HCT116 (cell line): ENCODE measurements around the gene PHACTR4. TPM values are rescaled to one million over a fixed set of nuclear protein-coding genes. Genes with fewer than 3 reads are reported as not detected.

Source experiments
- ATAC-seq: fragments of 200-7000 bp; cut with Tn5 transposase; 2 replicates; pipeline ENCODE4 v1.9.1; 2020; ENCODE audit warnings: mild to moderate bottlenecking, moderate library complexity
- BruUV-seq: library from RNA; stranded (reverse); fragments of 400-500 nt; replicated peaks from 2 replicates; lab custom pipeline; 2021; lab: Mats Ljungman, UMichigan
- CTCF ChIA-PET: fragments of 300-600 bp; sonication (Branson Sonifier 250); formaldehyde crosslinking; loops from one replicate; lab custom pipeline; 2021; ENCODE audit warnings: antibody characterized with exemption; lab: Charles Lee
- POLR2A ChIA-PET: fragments of 300-600, 350-600 bp; sonication (Branson Sonifier 250); formaldehyde crosslinking; loops from one replicate; lab custom pipeline; 2021; ENCODE audit warnings: antibody characterized with exemption; lab: Charles Lee
- RAD21 ChIA-PET, 2 experiments: fragments of 300-600 bp; sonication (Branson Sonifier 250); formaldehyde crosslinking; loops; one replicate each; lab custom pipeline; 2023; ENCODE audit warnings: low total read pairs in 2 of 2; ENCODE audit not compliant: uncharacterized antibody in 2 of 2, unreplicated experiment in 2 of 2, low non-redundant PET in 1 of 2; lab: Charles Lee
- DNase-seq: peaks from one replicate; pipeline ENCODE4 v3.0.0-alpha.2; 2010; ENCODE audit warnings: low read depth, low spot score
- H2AFZ ChIP-seq: fragments of 200-600 bp; shearing (Covaris generic), sonication (generic); 2 replicates; pipeline ENCODE4 v1.6.1; 2017; ENCODE audit warnings: low read depth, mixed run types, mixed read lengths, antibody characterized with exemption, low read length; ENCODE audit not compliant: poor library complexity, severe bottlenecking
- H3K27ac ChIP-seq: 2 replicates; pipeline ENCODE4 v1.5.1; 2012; ENCODE audit warnings: low read depth, low read length
- H3K27me3 ChIP-seq: fragments of 200-600 bp; sonication (generic); 2 replicates; pipeline ENCODE4 v1.6.1; 2016; ENCODE audit warnings: mixed run types, low read length, mixed read lengths; ENCODE audit not compliant: insufficient read depth
- H3K36me3 ChIP-seq, 2 experiments: fragments of 200-500 bp in 1 of 2; fragments of 200-600 bp in 1 of 2; sonication (Bioruptor generic) in 1 of 2; sonication (generic) in 1 of 2; 2 replicates each; pipeline versions ENCODE4 v1.5.1 to v1.6.1; 2014 to 2016; ENCODE audit warnings: low read length in 2 of 2, inconsistent platforms in 1 of 2, mixed read lengths in 1 of 2, mixed run types in 1 of 2; ENCODE audit not compliant: insufficient read depth in 2 of 2, control insufficient read depth in 1 of 2
- H3K4me1 ChIP-seq, 2 experiments: fragments of 200-600 bp in 1 of 2; sonication (generic) in 1 of 2; 2 replicates each; pipeline versions ENCODE4 v1.5.1 to v1.6.1; 2012 to 2017; ENCODE audit warnings: low read length in 2 of 2, inconsistent platforms in 1 of 2, mild to moderate bottlenecking in 1 of 2, mixed read lengths in 1 of 2, mixed run types in 1 of 2, moderate library complexity in 1 of 2; ENCODE audit not compliant: insufficient read depth in 2 of 2, control insufficient read depth in 1 of 2
- H3K4me2 ChIP-seq: fragments of 200-600 bp; sonication (generic); 2 replicates; pipeline ENCODE4 v1.6.1; 2017; ENCODE audit warnings: mixed run types, low read length, mixed read lengths
- H3K4me3 ChIP-seq, 2 experiments: fragments of 200-600 bp in 1 of 2; sonication (generic) in 1 of 2; replicated peaks in 1 of 2; 2 replicates each; pipeline ENCODE4 v1.5.1; 2011 to 2016; ENCODE audit warnings: low read length in 2 of 2, control low read depth in 1 of 2, low read depth in 1 of 2, mild to moderate bottlenecking in 1 of 2, mixed read lengths in 1 of 2, mixed run types in 1 of 2
- H3K79me2 ChIP-seq: fragments of 200-600 bp; sonication (generic); 2 replicates; pipeline ENCODE4 v1.6.1; 2017; ENCODE audit warnings: mild to moderate bottlenecking, mixed run types, low read length, moderate library complexity, mixed read lengths; ENCODE audit not compliant: insufficient read depth
- H3K9ac ChIP-seq: fragments of 200-600 bp; sonication (generic); 2 replicates; pipeline ENCODE4 v1.6.1; 2016; ENCODE audit warnings: low read length, mixed read lengths
- H3K9me2 ChIP-seq: fragments of 200-600 bp; sonication (generic), shearing (Covaris generic); 2 replicates; pipeline ENCODE4 v1.6.1; 2017; ENCODE audit warnings: mixed run types, mild to moderate bottlenecking, moderate library complexity; ENCODE audit not compliant: insufficient read depth
- H3K9me3 ChIP-seq, 2 experiments: fragments of 200-500 bp in 1 of 2; fragments of 200-600 bp in 1 of 2; sonication (Bioruptor generic) in 1 of 2; sonication (generic) in 1 of 2; 2 replicates each; pipeline ENCODE4 v1.6.1; 2014 to 2017; ENCODE audit warnings: low read length in 2 of 2, mixed read lengths in 2 of 2, inconsistent platforms in 1 of 2, low read depth in 1 of 2, mild to moderate bottlenecking in 1 of 2, mixed run types in 1 of 2, moderate library complexity in 1 of 2; ENCODE audit not compliant: control insufficient read depth in 1 of 2, insufficient read depth in 1 of 2
- H4K20me1 ChIP-seq: fragments of 200-600 bp; sonication (generic), shearing (Covaris generic); 2 replicates; pipeline ENCODE4 v1.6.1; 2017; ENCODE audit warnings: mixed run types, mild to moderate bottlenecking, moderate library complexity; ENCODE audit not compliant: insufficient read depth
- ATF3 ChIP-seq: IDR thresholded peaks from 2 replicates; pipeline ENCODE4 v1.6.1; 2012
- CBX3 ChIP-seq: IDR thresholded peaks from 2 replicates; pipeline ENCODE4 v1.6.1; 2012; ENCODE audit warnings: low read depth
- CTCF ChIP-seq, 3 experiments: fragments of 200-600 bp in 1 of 3; sonication (generic) in 1 of 3; IDR thresholded peaks in 2 of 3; conservative IDR thresholded peaks in 1 of 3; 2 replicates each; pipeline ENCODE4 v1.5.1; 2012 to 2017; ENCODE audit warnings: low read depth in 2 of 3, low read length in 2 of 3, antibody characterized with exemption in 1 of 3, borderline replicate concordance in 1 of 3, control low read depth in 1 of 3, mild to moderate bottlenecking in 1 of 3, mixed read lengths in 1 of 3, mixed run types in 1 of 3, moderate library complexity in 1 of 3; ENCODE audit not compliant: insufficient read depth in 1 of 3
- EGR1 ChIP-seq: IDR thresholded peaks from 2 replicates; pipeline ENCODE4 v1.6.1; 2012; ENCODE audit warnings: low read depth
- EZH2phosphoT487 ChIP-seq: fragments of 200-600 bp; IDR thresholded peaks from 2 replicates; pipeline ENCODE4 v1.6.1; 2018; ENCODE audit warnings: antibody characterized with exemption, borderline replicate concordance
- FOSL1 ChIP-seq: IDR thresholded peaks from 2 replicates; pipeline ENCODE4 v1.6.1; 2012; ENCODE audit warnings: low read depth
- JUND ChIP-seq: IDR thresholded peaks from 2 replicates; pipeline ENCODE4 v1.6.1; 2012
- MAX ChIP-seq: IDR thresholded peaks from 2 replicates; pipeline ENCODE4 v1.6.1; 2012
- POLR2A ChIP-seq: IDR thresholded peaks from 2 replicates; pipeline ENCODE4 v1.7.0; 2011; ENCODE audit warnings: borderline replicate concordance; ENCODE audit not compliant: insufficient read depth, insufficient read length; ENCODE audit errors: extremely low read depth
- RAD21 ChIP-seq: IDR thresholded peaks from 2 replicates; pipeline ENCODE4 v1.6.1; 2012; ENCODE audit warnings: low read depth, mild to moderate bottlenecking
- REST ChIP-seq: IDR thresholded peaks from 2 replicates; pipeline ENCODE4 v1.6.1; 2012; ENCODE audit warnings: low read depth
- SIN3A ChIP-seq: IDR thresholded peaks from 2 replicates; pipeline ENCODE4 v1.6.1; 2012; ENCODE audit warnings: low read depth
- SP1 ChIP-seq: IDR thresholded peaks from 2 replicates; pipeline ENCODE4 v1.6.1; 2012; ENCODE audit warnings: low read depth
- SRF ChIP-seq: IDR thresholded peaks from 2 replicates; pipeline ENCODE4 v1.6.1; 2012; ENCODE audit warnings: low read depth
- TCF7L2 ChIP-seq: IDR thresholded peaks from 2 replicates; pipeline ENCODE4 v1.7.0; 2011; ENCODE audit warnings: borderline replicate concordance, inconsistent platforms; ENCODE audit not compliant: insufficient read depth, insufficient read length; ENCODE audit errors: extremely low read depth
- intact Hi-C: fragments of 100-400 bp; cut with micrococcal nuclease; formaldehyde crosslinking; loops from 2 replicates; pipeline ENCODE4 v1.10.0; 2022
- total RNA-seq: library from RNA; stranded (reverse); gene quantifications from one replicate; pipeline ENCODE4 v1.2.1, GENCODE V29; 2021; ENCODE audit not compliant: unreplicated experiment

The PHACTR4 gene
- total RNA-seq, 1 experiment from 2014 or later: 36.0 TPM

- ChIA-PET RAD21 (no interaction called here), POLR2A (interaction anchor here (0.8 to 3.8 kb wide), 8 partner anchors 9 to 109 kb away, joined by 3 to 48 read pairs (median 4); partner anchors contain the start of genes PHACTR4 and RCC1), CTCF (interaction anchor here (1.4 kb wide), 1 partner anchor 188 kb away, joined by 8 read pairs; no protein-coding TSS in a partner anchor)
- H3K9me2 ChIP-seq: no peaks in the 10 kb centered on the region
- H3K9me3 ChIP-seq: no peaks in the 10 kb centered on the region
- no TSS peak for BruUV-seq
- intact Hi-C loops: no loop called here
- peak overlapping the region in 1 of 2 experiments; percentile 49; a peak in 3 of 4 replicates for H3K4me3 ChIP-seq
- no peak overlapping the region for H2AFZ ChIP-seq
- ATAC-seq (peak; percentile 70), DNase-seq (peak; percentile 50)
- H3K36me3 ChIP-seq: no peaks in the 10 kb centered on the region
- peak overlapping the region; percentile 42 for H3K9ac ChIP-seq
- H4K20me1 ChIP-seq: no peaks in the 10 kb centered on the region; the same call in 1 of the 2 replicates
- no peak for TF ChIP-seq SRF
- TF ChIP-seq FOSL1: peak; percentile 72
- no peak for TF ChIP-seq REST
- TF ChIP-seq CBX3: no peak
- TF ChIP-seq EGR1: no peak
- peak; percentile 71 for TF ChIP-seq JUND
- TF ChIP-seq ATF3: no peak
- no peak for TF ChIP-seq CTCF (IDR thresholded peaks at IDR 0.05 in 2 of 3, conservative IDR thresholded peaks at IDR 0.05 in 1 of 3; ENCODE audit: borderline replicate concordance in 1 of 3, insufficient read depth in 1 of 3, low read depth in 2 of 3, low read length in 2 of 3)
- TF ChIP-seq RAD21: no peak
- TF ChIP-seq TCF7L2: no peak
- no peak for TF ChIP-seq EZH2phosphoT487
- no peak for TF ChIP-seq SP1
- TF ChIP-seq SIN3A: no peak
- TF ChIP-seq MAX: no peak
- no peak for TF ChIP-seq POLR2A
- peaks cover 60% of the 10 kb centered on the region for H3K79me2 ChIP-seq
- H3K4me2 ChIP-seq: peak overlapping the region; percentile 85
- H3K4me1 ChIP-seq: peaks cover 29 to 50% of the 10 kb centered on the region in 2 experiments
- H3K27me3 ChIP-seq: no peaks in the 10 kb centered on the region
- H3K27ac ChIP-seq: peak overlapping the region; percentile 88
Measured at GRCh38 chr1:28437264-28437923, 67.9 kb downstream of the PHACTR4 start.
